HepG2 (cell line): ENCODE measurements around the gene ABI3BP.

Source experiments
- GLI4 ChIP-seq: sonication (generic); formaldehyde crosslinking; IDR thresholded peaks from 2 replicates; pipeline ENCODE4 v1.5.1; 2020; ENCODE audit warnings: missing genetic modification reagents, mild to moderate bottlenecking, moderate library complexity, borderline replicate concordance
- JUN ChIP-seq: sonication (generic); formaldehyde crosslinking; IDR thresholded peaks from 2 replicates; pipeline ENCODE4 v1.4.0; 2020; ENCODE audit warnings: mild to moderate bottlenecking, missing genetic modification reagents
- JUND ChIP-seq: sonication (generic); formaldehyde crosslinking; IDR thresholded peaks from 2 replicates; pipeline ENCODE4 v1.8.0; 2022; ENCODE audit warnings: mild to moderate bottlenecking, missing genetic modification reagents
- LRRFIP1 ChIP-seq: sonication (generic); formaldehyde crosslinking; conservative IDR thresholded peaks from 2 replicates; pipeline ENCODE4 v1.4.0; 2020; ENCODE audit warnings: missing genetic modification reagents
- NFE2 ChIP-seq: sonication (generic); formaldehyde crosslinking; IDR thresholded peaks from 2 replicates; pipeline ENCODE4 v1.4.0; 2020; ENCODE audit warnings: missing genetic modification reagents
- PCBP2 ChIP-seq: fragments of 200-400 bp; formaldehyde crosslinking; optimal IDR thresholded peaks from 2 replicates; pipeline ENCODE3; 2018; ENCODE audit warnings: low read length, low read depth; ENCODE audit not compliant: poor library complexity, severe bottlenecking
- POLR2A ChIP-seq, 2 experiments: IDR thresholded peaks; 2 replicates each; pipeline ENCODE4 v1.6.1; 2011; ENCODE audit warnings: low read depth in 2 of 2, low read length in 2 of 2, mild to moderate bottlenecking in 1 of 2, moderate library complexity in 1 of 2; ENCODE audit not compliant: insufficient read depth in 1 of 2
- REL ChIP-seq: sonication (generic); formaldehyde crosslinking; conservative IDR thresholded peaks from 2 replicates; pipeline ENCODE4 v1.8.0; 2022; ENCODE audit warnings: mild to moderate bottlenecking, missing genetic modification reagents, moderate library complexity
- TFDP1 ChIP-seq: IDR thresholded peaks from 2 replicates; pipeline ENCODE4 v1.6.1; 2016; ENCODE audit warnings: missing compliant biosample characterization, missing genetic modification reagents, borderline replicate concordance
- ZBTB8A ChIP-seq: sonication (generic); formaldehyde crosslinking; IDR thresholded peaks from 2 replicates; pipeline ENCODE4 v1.4.0; 2020; ENCODE audit warnings: mild to moderate bottlenecking, low read depth, missing genetic modification reagents, borderline replicate concordance
- TF ChIP-seq, protein P1 (sequence below): sonication (generic); formaldehyde crosslinking; IDR thresholded peaks from 2 replicates; pipeline ENCODE4 v1.4.0; 2020; ENCODE audit warnings: missing genetic modification reagents

DNA sequence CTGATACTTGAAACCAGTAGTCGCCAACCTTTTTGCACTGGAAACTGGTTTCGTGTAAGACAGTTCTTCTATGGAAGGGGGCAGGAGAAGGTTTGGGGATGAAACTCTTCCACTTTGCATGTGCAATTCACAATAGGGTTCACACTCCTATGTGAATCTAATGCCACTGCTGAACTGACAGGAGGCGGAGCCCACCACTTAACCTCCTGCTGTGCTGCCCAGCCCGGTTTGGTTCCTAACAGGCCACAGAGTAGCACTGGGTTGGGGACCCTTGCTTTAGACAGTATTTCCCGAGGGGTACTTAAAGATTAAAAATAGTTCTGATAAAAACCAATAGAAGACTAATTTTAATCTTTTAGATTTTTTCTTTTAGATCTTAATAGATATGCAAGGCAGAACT is 272.8 kb downstream of the ABI3BP start:
- TF ChIP-seq POLR2A (IDR thresholded peaks at IDR 0.05; ENCODE audit: insufficient read depth in 1 of 2, low read depth in 2 of 2, low read length in 2 of 2) (no peak), ZBTB8A (CRISPR knock-in tag) (no peak), REL (CRISPR knock-in tag) (no peak), NFE2 (no peak), JUND (no peak), GLI4 (CRISPR knock-in tag) (no peak), TFDP1 (CRISPR knock-in tag) (no peak), LRRFIP1 (CRISPR knock-in tag) (no peak), JUN (CRISPR knock-in tag) (no peak), PCBP2 (no peak)
- TF ChIP-seq, protein P1, sequence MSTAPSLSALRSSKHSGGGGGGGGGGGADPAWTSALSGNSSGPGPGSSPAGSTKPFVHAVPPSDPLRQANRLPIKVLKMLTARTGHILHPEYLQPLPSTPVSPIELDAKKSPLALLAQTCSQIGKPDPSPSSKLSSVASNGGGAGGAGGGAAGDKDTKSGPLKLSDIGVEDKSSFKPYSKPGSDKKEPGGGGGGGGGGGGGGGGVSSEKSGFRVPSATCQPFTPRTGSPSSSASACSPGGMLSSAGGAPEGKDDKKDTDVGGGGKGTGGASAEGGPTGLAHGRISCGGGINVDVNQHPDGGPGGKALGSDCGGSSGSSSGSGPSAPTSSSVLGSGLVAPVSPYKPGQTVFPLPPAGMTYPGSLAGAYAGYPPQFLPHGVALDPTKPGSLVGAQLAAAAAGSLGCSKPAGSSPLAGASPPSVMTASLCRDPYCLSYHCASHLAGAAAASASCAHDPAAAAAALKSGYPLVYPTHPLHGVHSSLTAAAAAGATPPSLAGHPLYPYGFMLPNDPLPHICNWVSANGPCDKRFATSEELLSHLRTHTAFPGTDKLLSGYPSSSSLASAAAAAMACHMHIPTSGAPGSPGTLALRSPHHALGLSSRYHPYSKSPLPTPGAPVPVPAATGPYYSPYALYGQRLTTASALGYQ (CRISPR knock-in tag): no peak
